GM18519 (cell line): ENCODE measurements around the gene ARID5B.
A peak's percentile ranks its signal among the peaks of the same experiment; 100 is the strongest.

Experiments
- ATAC-seq: cut with Tn5 transposase; IDR thresholded peaks from one replicate; pipeline ENCODE4 v1.9.1; 2021; ENCODE audit warnings: mild to moderate bottlenecking, moderate library complexity; ENCODE audit not compliant: unreplicated experiment, low FRiP score

The ARID5B gene

GRCh38 chr10:62045765-62046521 is 144.4 kb downstream of the ARID5B start:
- no peak for ATAC-seq

GRCh38 chr10:62046522-62047227 is 145.2 kb downstream of the ARID5B start:
- peak; percentile 24 for ATAC-seq

- ATAC-seq, result no peak
Observed at GRCh38 chr10:62047228-62047892, 145.9 kb downstream of the ARID5B start.

DNA sequence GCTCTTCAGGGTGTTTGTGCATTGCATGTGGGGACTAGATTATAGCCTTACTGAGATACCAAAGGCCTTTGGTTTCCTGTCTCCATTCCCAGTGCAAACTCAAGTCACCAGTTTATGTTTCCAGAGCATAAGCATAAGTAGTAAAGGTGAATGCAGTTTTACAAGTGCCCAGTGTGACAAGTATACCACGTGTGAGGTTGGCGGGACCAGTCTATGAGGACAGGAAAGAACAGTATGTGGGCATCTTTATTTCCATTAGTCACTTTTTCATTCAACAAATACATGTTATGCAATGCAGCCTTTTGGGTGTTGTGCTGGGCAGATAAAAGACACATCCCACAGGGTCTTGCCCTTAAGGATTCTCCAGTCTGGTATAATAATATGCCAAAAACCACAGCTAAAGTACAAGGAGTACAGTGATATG is 146.5 kb downstream of the ARID5B start:
- ATAC-seq, result no peak

- ATAC-seq, result no peak
Observed at GRCh38 chr10:62048470-62048869, 147.0 kb downstream of the ARID5B start.

DNA sequence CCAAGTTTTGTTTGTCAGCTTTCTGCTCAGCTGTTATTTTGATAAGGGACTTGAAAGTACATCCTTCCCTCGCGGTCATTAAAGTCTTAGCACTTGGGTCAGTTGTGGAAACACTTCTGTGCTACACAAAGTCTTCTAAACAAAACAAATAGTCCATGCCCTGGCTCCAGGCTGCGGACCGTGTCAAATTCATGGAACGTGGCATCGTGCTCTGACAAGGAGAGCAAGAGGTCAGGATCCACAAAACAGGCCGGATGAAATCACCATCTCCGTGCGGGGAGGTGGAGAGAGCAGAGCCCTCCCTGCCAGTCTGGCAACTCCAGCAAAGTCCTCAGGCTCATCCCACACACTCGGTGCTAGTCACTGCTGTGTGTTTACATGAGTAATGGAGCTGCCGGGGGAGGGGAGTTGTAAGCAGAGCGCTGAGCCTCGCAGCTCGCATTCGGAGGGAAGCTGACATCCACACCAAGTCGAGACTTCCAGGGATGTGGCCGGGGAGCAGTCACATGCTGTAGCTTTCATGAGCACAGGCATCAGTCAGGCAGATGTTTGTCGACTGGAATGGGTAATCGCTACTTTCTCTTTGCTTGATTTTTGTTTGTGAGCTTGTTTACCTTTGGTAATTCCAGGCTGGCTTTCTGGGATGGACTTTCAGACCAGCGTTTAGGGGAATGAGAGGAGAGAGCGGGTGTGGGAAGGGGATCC is 147.6 kb downstream of the ARID5B start:
- no peak for ATAC-seq

GRCh38 chr10:62049624-62050345 is 148.3 kb downstream of the ARID5B start:
- no peak for ATAC-seq

- ATAC-seq, result no peak
Observed at GRCh38 chr10:62050346-62050892, 148.9 kb downstream of the ARID5B start.

- peak; percentile 66 for ATAC-seq
Observed at GRCh38 chr10:62050893-62051433, 149.5 kb downstream of the ARID5B start.

- no peak for ATAC-seq
Observed at GRCh38 chr10:62052276-62052675, 150.8 kb downstream of the ARID5B start.

GRCh38 chr10:62053860-62054259 is 152.4 kb downstream of the ARID5B start:
- ATAC-seq, result no peak

DNA sequence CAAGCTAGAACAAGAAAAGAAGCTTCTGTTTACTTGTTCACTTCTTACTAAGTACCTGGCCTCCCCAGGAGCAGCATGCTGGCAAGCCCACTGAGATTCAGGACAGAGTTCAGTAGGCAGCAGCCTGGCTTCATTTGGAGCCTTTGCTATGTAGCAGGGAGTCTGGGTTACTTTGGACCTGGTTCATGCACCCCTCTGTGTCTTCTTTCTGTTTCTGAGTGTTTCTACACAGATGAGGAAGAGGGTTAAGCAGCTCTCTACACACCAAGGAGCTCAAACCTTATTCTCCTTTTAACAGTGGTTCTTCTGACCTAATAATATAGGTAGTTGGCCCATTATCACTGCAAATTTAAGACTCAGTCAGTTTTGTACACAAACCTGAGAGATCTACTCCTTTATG is 152.9 kb downstream of the ARID5B start:
- no peak for ATAC-seq

- ATAC-seq, result no peak
Observed at GRCh38 chr10:62054830-62055229, 153.3 kb downstream of the ARID5B start.

DNA sequence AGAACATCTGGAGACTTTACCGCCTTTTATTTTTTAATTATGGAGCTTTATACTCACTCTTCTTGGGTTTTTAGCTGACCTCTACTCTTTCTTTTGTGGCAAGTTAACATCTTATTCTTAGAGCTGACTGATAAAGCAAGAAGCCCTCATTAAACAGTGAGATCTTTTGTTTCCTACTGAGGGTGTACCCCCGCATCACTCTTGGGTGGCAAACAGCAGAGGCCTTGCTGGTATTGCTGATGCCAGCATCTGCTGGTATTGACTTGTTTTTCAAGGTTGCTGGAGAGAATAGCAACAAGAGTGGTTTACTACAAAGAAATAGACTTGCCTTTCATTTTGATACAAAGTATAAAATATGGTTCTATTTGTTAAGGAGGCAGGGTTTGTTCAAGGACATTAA is 154.7 kb downstream of the ARID5B start:
- ATAC-seq, result no peak

- ATAC-seq, result no peak
Observed at GRCh38 chr10:62056698-62057097, 155.2 kb downstream of the ARID5B start.

- ATAC-seq, result no peak
Observed at GRCh38 chr10:62057359-62057758, 155.9 kb downstream of the ARID5B start.

- no peak for ATAC-seq
Observed at GRCh38 chr10:62057850-62058249, 156.4 kb downstream of the ARID5B start.

GRCh38 chr10:62058476-62058875 is 157.0 kb downstream of the ARID5B start:
- ATAC-seq, result no peak

DNA sequence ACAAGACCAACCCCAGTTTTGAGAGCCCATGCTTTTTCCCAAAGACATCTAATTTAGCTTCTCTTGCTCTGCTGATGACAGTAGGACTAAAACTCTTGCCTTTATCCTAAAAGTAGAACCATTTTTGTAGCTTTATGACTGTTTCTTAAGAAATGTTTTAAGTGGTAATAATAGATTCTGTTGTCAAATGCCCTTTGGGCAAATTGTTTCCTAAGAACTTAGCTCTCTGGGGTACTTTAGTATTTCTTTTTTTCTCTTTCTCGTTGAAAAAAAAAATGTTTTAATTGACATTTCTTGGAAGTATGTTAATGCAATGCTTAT is 157.4 kb downstream of the ARID5B start:
- no peak for ATAC-seq
